ENCODE data around the gene MUC7.
"Not testable (repeated sequence)": the region's sequence is repeated elsewhere in the genome, so short reads cannot be mapped to it uniquely, and the experiment has no call there.

Gene MUC7

GRCh38 chr4:70471897-70472296 is at the start of gene MUC7:
Gene MUC7, plus strand, starts transcription at chr4:70472197. Its CDS starts 1,825 bp downstream, at chr4:70474022.
- peaks cover 13% of the 10 kb centered on the region for H3K9me3 Mint-ChIP-seq
- no peak for ATAC-seq

GRCh38 chr4:70425306-70425705 is 46.7 kb upstream of the MUC7 start:
- H3K9me3 Mint-ChIP-seq: peaks cover 10% of the 10 kb centered on the region
- H3K36me3 Mint-ChIP-seq: no peaks in the 10 kb centered on the region
- no peak for ATAC-seq
- H3K27me3 Mint-ChIP-seq: peaks cover 7% of the 10 kb centered on the region
- H3K27ac Mint-ChIP-seq: no peak overlapping the region
- no peak overlapping the region for H3K4me3 Mint-ChIP-seq
- no peaks in the 10 kb centered on the region for H3K4me1 Mint-ChIP-seq

More at GRCh38 chr4:70471897-70472296, at the start of gene MUC7:
- no peaks in the 10 kb centered on the region for H3K4me1 Mint-ChIP-seq
- no peaks in the 10 kb centered on the region for H3K36me3 Mint-ChIP-seq
- H3K27me3 Mint-ChIP-seq: no peaks in the 10 kb centered on the region
- no peak within 1 kb of the TSS for H3K4me3 Mint-ChIP-seq
- no peak within 1 kb of the TSS for H3K27ac Mint-ChIP-seq

- peaks cover 7% of the 10 kb centered on the region for H3K27me3 Mint-ChIP-seq
- no peaks in the 10 kb centered on the region for H3K36me3 Mint-ChIP-seq
- H3K9me3 Mint-ChIP-seq: peaks cover 10% of the 10 kb centered on the region
- no peaks in the 10 kb centered on the region for H3K4me1 Mint-ChIP-seq
- H3K4me3 Mint-ChIP-seq: no peak overlapping the region
- ATAC-seq: no peak
- no peak overlapping the region for H3K27ac Mint-ChIP-seq
Observed at GRCh38 chr4:70426789-70427188, 45.2 kb upstream of the MUC7 start.

- H3K27ac Mint-ChIP-seq: no peak overlapping the region
- no peaks in the 10 kb centered on the region for H3K36me3 Mint-ChIP-seq
- no peaks in the 10 kb centered on the region for H3K4me1 Mint-ChIP-seq
- peaks cover 5% of the 10 kb centered on the region for H3K9me3 Mint-ChIP-seq
- no peak overlapping the region for H3K4me3 Mint-ChIP-seq
- no peak for ATAC-seq
- peaks cover 10% of the 10 kb centered on the region for H3K27me3 Mint-ChIP-seq
Observed at GRCh38 chr4:70437197-70437596, 34.8 kb upstream of the MUC7 start.

GRCh38 chr4:70442474-70442873 is 29.5 kb upstream of the MUC7 start:
- ATAC-seq: no peak
- Mint-ChIP-seq H3K36me3 (no peaks in the 10 kb centered on the region), H3K9me3 (no peaks in the 10 kb centered on the region), H3K27ac (no peak overlapping the region), H3K27me3 (peaks cover 10% of the 10 kb centered on the region), H3K4me3 (no peak overlapping the region), H3K4me1 (no peaks in the 10 kb centered on the region)

- Mint-ChIP-seq H3K36me3 (no peaks in the 10 kb centered on the region), H3K27me3 (peaks cover 10% of the 10 kb centered on the region), H3K4me1 (no peaks in the 10 kb centered on the region), H3K27ac (no peak overlapping the region), H3K4me3 (no peak overlapping the region), H3K9me3 (peaks cover 2% of the 10 kb centered on the region)
- no peak for ATAC-seq
Observed at GRCh38 chr4:70443329-70443728, 28.7 kb upstream of the MUC7 start.

GRCh38 chr4:70449220-70449619 is 22.8 kb upstream of the MUC7 start:
- Mint-ChIP-seq H3K36me3 (no peaks in the 10 kb centered on the region), H3K9me3 (peaks cover 13% of the 10 kb centered on the region), H3K4me1 (no peaks in the 10 kb centered on the region), H3K4me3 (no peak overlapping the region), H3K27ac (no peak overlapping the region), H3K27me3 (no peaks in the 10 kb centered on the region)
- no peak for ATAC-seq

- Mint-ChIP-seq H3K9me3 (peaks cover 11% of the 10 kb centered on the region), H3K27me3 (peaks cover 10% of the 10 kb centered on the region), H3K36me3 (no peaks in the 10 kb centered on the region), H3K4me1 (no peaks in the 10 kb centered on the region), H3K4me3 (no peak overlapping the region), H3K27ac (no peak overlapping the region)
- ATAC-seq: no peak
Observed at GRCh38 chr4:70452946-70453345, 19.1 kb upstream of the MUC7 start.

- peaks cover 2% of the 10 kb centered on the region for H3K9me3 Mint-ChIP-seq
- H3K27me3 Mint-ChIP-seq: peaks cover 6% of the 10 kb centered on the region
- no peaks in the 10 kb centered on the region for H3K4me1 Mint-ChIP-seq
- H3K27ac Mint-ChIP-seq: no peak overlapping the region
- ATAC-seq: no peak
- no peaks in the 10 kb centered on the region for H3K36me3 Mint-ChIP-seq
- no peak overlapping the region for H3K4me3 Mint-ChIP-seq
Observed at GRCh38 chr4:70463335-70463734, 8.7 kb upstream of the MUC7 start.

- H3K9me3 Mint-ChIP-seq: peaks cover 8% of the 10 kb centered on the region
- no peak for ATAC-seq
- H3K36me3 Mint-ChIP-seq: no peaks in the 10 kb centered on the region
- H3K4me1 Mint-ChIP-seq: no peaks in the 10 kb centered on the region
- H3K4me3 Mint-ChIP-seq: no peak overlapping the region
- no peak overlapping the region for H3K27ac Mint-ChIP-seq
- H3K27me3 Mint-ChIP-seq: no peaks in the 10 kb centered on the region
Observed at GRCh38 chr4:70473679-70474078, 1.7 kb downstream of the MUC7 start.

GRCh38 chr4:70488748-70489147 is 16.8 kb downstream of the MUC7 start:
- H3K27ac Mint-ChIP-seq: no peak overlapping the region
- no peaks in the 10 kb centered on the region for H3K9me3 Mint-ChIP-seq
- H3K36me3 Mint-ChIP-seq: no peaks in the 10 kb centered on the region
- no peak overlapping the region for H3K4me3 Mint-ChIP-seq
- no peak for ATAC-seq
- peaks cover 16% of the 10 kb centered on the region for H3K27me3 Mint-ChIP-seq
- H3K4me1 Mint-ChIP-seq: no peaks in the 10 kb centered on the region

GRCh38 chr4:70496231-70496630 is 24.2 kb downstream of the MUC7 start:
- H3K27me3 Mint-ChIP-seq: no peaks in the 10 kb centered on the region
- ATAC-seq: no peak

GRCh38 chr4:70501838-70502237 is 29.8 kb downstream of the MUC7 start:
- not testable (repeated sequence) for H3K27me3 Mint-ChIP-seq, H3K4me3 Mint-ChIP-seq, H3K36me3 Mint-ChIP-seq, ATAC-seq, H3K27ac Mint-ChIP-seq, H3K9me3 Mint-ChIP-seq, H3K4me1 Mint-ChIP-seq

More at GRCh38 chr4:70496231-70496630, 24.2 kb downstream of the MUC7 start:
- Mint-ChIP-seq H3K4me3 (no peak overlapping the region), H3K27ac (no peak overlapping the region), H3K36me3 (no peaks in the 10 kb centered on the region), H3K4me1 (no peaks in the 10 kb centered on the region), H3K9me3 (no peaks in the 10 kb centered on the region)

GRCh38 chr4:70504733-70505132 is 32.7 kb downstream of the MUC7 start:
- Mint-ChIP-seq H3K27ac (no peak overlapping the region), H3K36me3 (no peaks in the 10 kb centered on the region), H3K4me3 (no peak overlapping the region), H3K9me3 (no peaks in the 10 kb centered on the region), H3K4me1 (no peaks in the 10 kb centered on the region), H3K27me3 (no peaks in the 10 kb centered on the region)
- ATAC-seq: no peak

GRCh38 chr4:70505151-70505748 is 33.3 kb downstream of the MUC7 start:
- Mint-ChIP-seq H3K27me3 (no peaks in the 10 kb centered on the region), H3K4me1 (no peaks in the 10 kb centered on the region), H3K27ac (no peak overlapping the region), H3K9me3 (no peaks in the 10 kb centered on the region), H3K4me3 (no peak overlapping the region), H3K36me3 (no peaks in the 10 kb centered on the region)
- peak; percentile 73 for ATAC-seq

GRCh38 chr4:70508801-70509200 is 36.8 kb downstream of the MUC7 start:
- Mint-ChIP-seq H3K36me3 (no peaks in the 10 kb centered on the region), H3K27me3 (no peaks in the 10 kb centered on the region), H3K4me3 (no peak overlapping the region), H3K4me1 (no peaks in the 10 kb centered on the region), H3K27ac (no peak overlapping the region), H3K9me3 (no peaks in the 10 kb centered on the region)
- ATAC-seq: no peak

- Mint-ChIP-seq H3K4me3 (no peak overlapping the region), H3K9me3 (no peaks in the 10 kb centered on the region), H3K36me3 (no peaks in the 10 kb centered on the region), H3K27me3 (no peaks in the 10 kb centered on the region), H3K4me1 (no peaks in the 10 kb centered on the region), H3K27ac (no peak overlapping the region)
- no peak for ATAC-seq
Observed at GRCh38 chr4:70511365-70511764, 39.4 kb downstream of the MUC7 start.
